MM.1S (cell line): ENCODE results near the gene ARHGAP31.

Source experiments
- DNase-seq: peaks from one replicate; pipeline ENCODE4 v3.0.0-alpha.2; 2015
- H2AFZ ChIP-seq: fragments of 300-600 bp; sonication (generic); 2 replicates; pipeline ENCODE4 v1.6.0; 2016; ENCODE audit warnings: antibody characterized with exemption, low read length
- H3F3A ChIP-seq: fragments of 300-600 bp; sonication (generic); 2 replicates; pipeline ENCODE4 v1.6.1; 2016; ENCODE audit warnings: mild to moderate bottlenecking, antibody characterized with exemption, low read length, moderate library complexity, mixed read lengths; ENCODE audit not compliant: insufficient read depth
- H3K27ac ChIP-seq: fragments of 300-600 bp; sonication (generic); 2 replicates; pipeline ENCODE4 v1.5.1; 2016; ENCODE audit warnings: mild to moderate bottlenecking, low read length
- H3K27me3 ChIP-seq: fragments of 300-600 bp; sonication (generic); replicated peaks from 2 replicates; pipeline ENCODE4 v1.6.0; 2016; ENCODE audit warnings: low read length; ENCODE audit not compliant: insufficient read depth
- H3K36me3 ChIP-seq: fragments of 300-600 bp; sonication (generic); replicated peaks from 2 replicates; pipeline ENCODE4 v1.6.1; 2016; ENCODE audit warnings: mild to moderate bottlenecking, low read length, mixed read lengths; ENCODE audit not compliant: insufficient read depth
- H3K4me1 ChIP-seq: fragments of 300-600 bp; sonication (generic); 2 replicates; pipeline ENCODE4 v1.6.1; 2016; ENCODE audit warnings: low read length, mixed read lengths
- H3K4me2 ChIP-seq: fragments of 300-600 bp; sonication (generic); 2 replicates; pipeline ENCODE4 v1.6.0; 2016; ENCODE audit warnings: low read depth, low read length
- H3K4me3 ChIP-seq: fragments of 300-600 bp; sonication (generic); 2 replicates; pipeline ENCODE4 v1.5.1; 2016; ENCODE audit warnings: low read length, mixed read lengths
- H3K79me2 ChIP-seq: fragments of 300-600 bp; sonication (generic); 2 replicates; pipeline ENCODE4 v1.6.1; 2016; ENCODE audit warnings: mixed run types, low read length, mixed read lengths
- H3K9ac ChIP-seq: fragments of 300-600 bp; sonication (generic); 2 replicates; pipeline ENCODE4 v1.6.1; 2016; ENCODE audit warnings: low read length, mixed read lengths
- H3K9me2 ChIP-seq: fragments of 300-600 bp; sonication (generic); replicated peaks from 2 replicates; pipeline ENCODE4 v1.6.1; 2016; ENCODE audit warnings: mild to moderate bottlenecking, low read length, mixed read lengths; ENCODE audit not compliant: insufficient read depth
- H3K9me3 ChIP-seq: fragments of 300-600 bp; sonication (generic); replicated peaks from 2 replicates; pipeline ENCODE4 v1.6.1; 2016; ENCODE audit warnings: mild to moderate bottlenecking, low read length, mixed read lengths; ENCODE audit not compliant: insufficient read depth
- H4K20me1 ChIP-seq: fragments of 300-600 bp; sonication (generic); 2 replicates; pipeline ENCODE4 v1.6.1; 2016; ENCODE audit warnings: mild to moderate bottlenecking, low read length, moderate library complexity, mixed read lengths; ENCODE audit not compliant: insufficient read depth
- CTCF ChIP-seq: fragments of 300-600 bp; sonication (generic); IDR thresholded peaks from 2 replicates; pipeline ENCODE4 v1.5.1; 2016; ENCODE audit warnings: antibody characterized with exemption, low read length, mixed read lengths
- EZH2 ChIP-seq: fragments of 300-600 bp; sonication (generic); optimal IDR thresholded peaks from 2 replicates; pipeline ENCODE3; 2017; ENCODE audit warnings: low read depth, mild to moderate bottlenecking, antibody characterized with exemption, low read length, mixed read lengths
- EZH2phosphoT487 ChIP-seq: fragments of 300-600 bp; sonication (generic); IDR thresholded peaks from 2 replicates; pipeline ENCODE4 v1.6.1; 2018; ENCODE audit warnings: antibody characterized with exemption, low read length

The ARHGAP31 gene

GRCh38 chr3:119378259-119378803 lies 84.1 kb downstream of the ARHGAP31 start:
- Histone ChIP-seq H3K27ac (no peak overlapping the region), H3K36me3 (no peaks in the 10 kb centered on the region), H4K20me1 (no peaks in the 10 kb centered on the region), H3K4me3 (no peak overlapping the region), H3K4me1 (no peaks in the 10 kb centered on the region), H3F3A (no peaks in the 10 kb centered on the region), H3K4me2 (no peak overlapping the region), H3K9me2 (no peaks in the 10 kb centered on the region), H3K9ac (no peak overlapping the region), H2AFZ (no peak overlapping the region), H3K9me3 (no peaks in the 10 kb centered on the region), H3K27me3 (no peaks in the 10 kb centered on the region), H3K79me2 (no peaks in the 10 kb centered on the region)
- TF ChIP-seq EZH2phosphoT487 (no peak), CTCF (no peak), EZH2 (no peak)
- DNase-seq = no peak

GRCh38 chr3:119380697-119381096 lies 86.5 kb downstream of the ARHGAP31 start:
- H3K36me3 ChIP-seq = no peaks in the 10 kb centered on the region

GRCh38 chr3:119382134-119382533 lies 88.0 kb downstream of the ARHGAP31 start:
- Histone ChIP-seq H3K27ac (no peak overlapping the region), H3K4me1 (no peaks in the 10 kb centered on the region), H3K79me2 (no peaks in the 10 kb centered on the region), H3K4me3 (no peak overlapping the region), H3K4me2 (no peak overlapping the region), H3K36me3 (no peaks in the 10 kb centered on the region), H3K9me3 (no peaks in the 10 kb centered on the region), H3K9ac (no peak overlapping the region), H2AFZ (no peak overlapping the region), H3F3A (no peaks in the 10 kb centered on the region), H3K27me3 (no peaks in the 10 kb centered on the region), H4K20me1 (no peaks in the 10 kb centered on the region), H3K9me2 (no peaks in the 10 kb centered on the region)
- no peak for DNase-seq
- no peak for TF ChIP-seq CTCF
- no peak for TF ChIP-seq EZH2phosphoT487
- no peak for TF ChIP-seq EZH2

More at GRCh38 chr3:119380697-119381096, 86.5 kb downstream of the ARHGAP31 start:
- Histone ChIP-seq H3K27ac (no peak overlapping the region), H3K4me3 (no peak overlapping the region), H3F3A (no peaks in the 10 kb centered on the region), H3K9ac (no peak overlapping the region), H3K4me1 (no peaks in the 10 kb centered on the region), H3K9me2 (no peaks in the 10 kb centered on the region), H2AFZ (no peak overlapping the region), H3K27me3 (no peaks in the 10 kb centered on the region), H3K79me2 (no peaks in the 10 kb centered on the region), H4K20me1 (no peaks in the 10 kb centered on the region), H3K9me3 (no peaks in the 10 kb centered on the region), H3K4me2 (no peak overlapping the region)
- DNase-seq = no peak
- TF ChIP-seq EZH2phosphoT487 (no peak), CTCF (no peak)
